ENCODE measurements around the gene POGLUT2.
"Not testable (repeated sequence)": the region's sequence is repeated elsewhere in the genome, so short reads cannot be mapped to it uniquely, and the experiment has no call there.

POGLUT2 gene

GRCh38 chr13:102805680-102806079 is 6.9 kb upstream of the POGLUT2 start:
- DNase-seq = no peak

GRCh38 chr13:102800145-102801041 is 1.6 kb upstream of the POGLUT2 start:
- peak; percentile 82 for DNase-seq

GRCh38 chr13:102799426-102800144 is 809 bp upstream of the POGLUT2 start:
- DNase-seq = no peak

GRCh38 chr13:102793611-102794355 is 5.0 kb downstream of the POGLUT2 start:
- DNase-seq = no peak

GRCh38 chr13:102792396-102792795 is 6.4 kb downstream of the POGLUT2 start:
- no peak for DNase-seq

GRCh38 chr13:102788683-102789082 is 10.1 kb downstream of the POGLUT2 start:
- no peak for DNase-seq

- no peak for DNase-seq
Observed at GRCh38 chr13:102784483-102784882, 14.3 kb downstream of the POGLUT2 start.

GRCh38 chr13:102781591-102781990 is 17.2 kb downstream of the POGLUT2 start:
- DNase-seq = no peak

- not testable (repeated sequence) for DNase-seq
Observed at GRCh38 chr13:102780656-102781055, 18.1 kb downstream of the POGLUT2 start.

- DNase-seq = no peak
Observed at GRCh38 chr13:102779436-102780159, 19.2 kb downstream of the POGLUT2 start.

GRCh38 chr13:102777736-102778135 is 21.0 kb downstream of the POGLUT2 start:
- DNase-seq = no peak

- no peak for DNase-seq
Observed at GRCh38 chr13:102776271-102776670, 22.5 kb downstream of the POGLUT2 start.

GRCh38 chr13:102774591-102775520 is 23.9 kb downstream of the POGLUT2 start:
- no peak for DNase-seq

- DNase-seq = no peak
Observed at GRCh38 chr13:102774214-102774568, 24.6 kb downstream of the POGLUT2 start.

GRCh38 chr13:102773441-102774213 is 25.1 kb downstream of the POGLUT2 start, which contains the start of gene TEX30:
Gene TEX30 (minus strand): TSS chr13:102773786. CDS start chr13:102770026, 3,760 bp downstream.
- DNase-seq = peak; percentile 90

GRCh38 chr13:102772042-102772425 is 26.7 kb downstream of the POGLUT2 start:
- no peak for DNase-seq

GRCh38 chr13:102771298-102772041 is 27.3 kb downstream of the POGLUT2 start:
- DNase-seq = no peak

GRCh38 chr13:102770435-102770834 is 28.3 kb downstream of the POGLUT2 start:
- DNase-seq = no peak

GRCh38 chr13:102769679-102770078 is 29.1 kb downstream of the POGLUT2 start:
- DNase-seq = no peak

- DNase-seq = no peak
Observed at GRCh38 chr13:102768909-102769308, 29.9 kb downstream of the POGLUT2 start.

Measured in CD4-positive, alpha-beta T cell treated with Interleukin-15 for 1 hour (primary cell).